GM19023 (cell line): ENCODE results near the gene CIBAR2.
"Not testable (repeated sequence)": the region's sequence is repeated elsewhere in the genome, so short reads cannot be mapped to it uniquely, and the experiment has no call there.

Experiments used
- ATAC-seq: cut with Tn5 transposase; IDR thresholded peaks from one replicate; pipeline ENCODE4 v1.9.1; 2021; ENCODE audit warnings: mild to moderate bottlenecking, moderate library complexity; ENCODE audit not compliant: unreplicated experiment

Gene CIBAR2

DNA sequence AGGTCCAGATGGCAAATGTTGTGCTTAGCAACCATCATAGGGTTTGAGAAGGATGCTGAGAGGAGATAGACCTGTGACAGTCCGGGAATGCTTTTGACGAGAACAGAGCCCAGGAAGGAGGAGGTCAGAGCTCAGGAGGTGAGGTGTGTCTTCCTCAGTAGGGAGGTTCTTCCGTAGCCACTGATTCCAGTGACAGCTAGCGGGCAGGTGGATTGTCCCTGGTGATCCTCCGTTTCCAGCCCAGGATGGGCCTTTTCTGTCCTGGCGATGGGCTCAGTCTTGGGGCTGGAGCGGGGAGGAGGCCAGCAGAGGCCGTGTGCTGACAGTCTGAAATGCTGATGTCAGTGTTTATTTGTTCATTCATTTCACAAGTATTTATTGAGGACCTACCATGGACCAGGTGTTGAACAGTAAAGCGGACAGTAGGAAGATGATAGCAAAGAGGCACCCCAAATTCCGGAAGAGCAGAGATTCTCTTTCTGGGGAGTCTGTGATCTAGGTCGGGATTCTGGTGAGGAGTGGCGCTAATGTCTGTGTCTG is 45.9 kb downstream of the CIBAR2 start:
- ATAC-seq = no peak

DNA sequence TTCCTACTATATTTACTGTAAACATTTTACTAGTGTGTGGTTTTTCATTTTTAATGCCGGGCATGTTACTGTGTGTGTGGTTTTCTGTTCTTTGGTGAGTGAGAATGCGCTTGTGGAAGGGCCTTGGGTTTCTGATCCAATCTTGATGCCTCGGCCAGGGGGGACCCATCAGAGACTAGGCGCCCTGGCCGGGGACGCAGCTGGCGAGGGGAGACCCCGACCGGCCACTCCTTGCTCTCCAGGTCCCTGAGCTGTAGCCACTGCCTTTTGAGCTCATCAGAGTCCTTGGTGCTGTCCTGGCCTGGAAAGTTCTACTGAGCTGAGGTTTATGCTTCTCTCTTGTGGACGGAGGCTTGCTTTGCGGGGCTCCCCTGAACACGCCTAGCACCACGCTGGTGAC is 47.2 kb downstream of the CIBAR2 start:
- no peak for ATAC-seq

DNA sequence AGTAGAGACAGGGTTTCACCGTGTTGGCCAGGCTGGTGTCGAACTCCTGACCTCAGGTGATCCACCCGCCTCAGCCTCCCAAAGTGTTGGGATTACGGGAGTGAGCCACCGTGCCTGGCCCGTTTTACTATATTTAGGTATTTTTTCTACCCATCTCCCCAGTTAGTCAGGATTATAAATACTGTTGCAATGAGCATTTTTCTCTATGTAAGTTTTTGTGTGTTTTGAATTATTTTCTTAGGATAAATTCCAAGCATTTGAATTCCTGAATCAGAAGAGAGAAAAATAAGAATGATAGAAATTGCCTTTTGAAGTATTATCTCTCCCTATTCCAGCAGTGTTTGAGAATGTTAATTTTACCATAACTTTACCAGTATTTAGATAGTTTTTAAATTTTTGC is 48.1 kb downstream of the CIBAR2 start:
- ATAC-seq = no peak

DNA sequence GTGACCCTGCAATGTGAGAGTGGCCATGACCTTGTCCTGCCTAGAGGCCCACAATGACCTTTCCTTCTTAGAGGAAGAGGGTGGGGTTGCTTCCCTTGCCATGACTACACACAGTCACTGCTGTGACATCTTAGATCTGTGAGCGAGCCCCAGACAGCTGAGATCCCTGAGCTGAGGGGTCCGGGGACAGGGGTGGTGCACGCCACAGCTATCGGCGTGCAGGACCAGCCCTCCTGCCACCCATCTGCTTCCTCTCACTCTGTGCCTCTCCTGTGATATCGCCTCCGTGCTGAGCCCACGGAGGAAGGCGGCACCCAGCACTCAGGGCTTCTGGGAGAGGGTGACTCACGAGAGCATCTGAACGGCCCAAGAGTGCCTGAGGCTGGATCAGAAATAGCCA is 49.4 kb downstream of the CIBAR2 start:
- no peak for ATAC-seq

DNA sequence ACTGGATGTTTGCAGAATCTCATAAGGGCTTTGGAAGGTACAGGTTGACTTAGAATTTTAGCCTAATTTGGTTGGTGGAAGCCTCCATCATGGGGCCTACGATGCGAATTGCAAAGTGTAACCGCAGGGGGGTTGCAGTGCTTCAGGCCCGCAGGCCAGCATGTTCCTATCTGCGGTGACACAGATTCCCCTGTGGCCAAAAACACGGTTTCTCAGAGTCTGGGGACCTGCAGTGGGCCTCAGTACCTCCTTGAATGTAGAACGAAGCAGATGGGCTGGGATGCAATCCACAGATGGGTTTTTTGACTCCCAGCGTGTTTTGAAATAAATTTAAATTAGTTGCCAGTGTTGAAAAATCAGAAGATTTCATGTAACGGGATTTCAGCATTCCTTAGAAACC is 49.9 kb downstream of the CIBAR2 start:
- no peak for ATAC-seq

DNA sequence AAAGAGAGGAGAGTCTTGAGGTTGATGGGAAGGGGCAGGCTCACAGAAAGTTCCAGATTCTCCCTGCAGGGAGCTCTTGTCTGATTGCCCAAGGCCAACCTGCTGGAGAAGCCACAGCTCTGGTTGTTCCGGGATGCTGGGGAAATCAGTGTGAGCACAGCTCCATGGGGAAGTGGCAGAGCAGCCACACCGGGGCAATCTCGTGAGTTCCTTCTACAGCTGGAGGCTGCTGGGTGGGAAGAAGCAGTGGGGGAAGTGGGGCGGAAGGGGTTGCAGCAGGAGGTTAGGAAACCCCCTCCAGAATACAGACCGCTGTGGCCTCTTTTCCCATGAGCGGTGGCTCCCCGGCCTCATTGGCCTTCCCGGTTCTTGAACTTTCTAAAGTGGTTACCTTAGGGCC is 50.7 kb downstream of the CIBAR2 start:
- no peak for ATAC-seq

DNA sequence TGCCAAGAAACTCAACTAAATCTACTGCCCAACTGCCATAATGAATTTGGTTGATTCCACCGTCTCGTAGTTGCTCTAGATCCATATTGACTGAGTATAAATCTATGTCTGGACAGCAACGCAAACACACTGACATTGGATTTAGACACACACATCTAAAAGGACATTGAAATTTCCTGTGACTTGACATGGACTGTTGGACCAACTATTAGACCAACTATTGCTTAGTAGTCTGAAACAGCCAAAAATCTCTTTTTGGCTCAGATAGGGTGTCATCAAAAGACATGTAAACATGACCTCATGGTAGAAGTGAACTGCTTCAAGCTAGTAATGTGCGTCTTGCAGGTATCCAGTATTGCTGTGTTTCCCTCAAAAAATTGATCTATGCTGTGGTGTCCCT is 53.4 kb downstream of the CIBAR2 start:
- no peak for ATAC-seq

DNA sequence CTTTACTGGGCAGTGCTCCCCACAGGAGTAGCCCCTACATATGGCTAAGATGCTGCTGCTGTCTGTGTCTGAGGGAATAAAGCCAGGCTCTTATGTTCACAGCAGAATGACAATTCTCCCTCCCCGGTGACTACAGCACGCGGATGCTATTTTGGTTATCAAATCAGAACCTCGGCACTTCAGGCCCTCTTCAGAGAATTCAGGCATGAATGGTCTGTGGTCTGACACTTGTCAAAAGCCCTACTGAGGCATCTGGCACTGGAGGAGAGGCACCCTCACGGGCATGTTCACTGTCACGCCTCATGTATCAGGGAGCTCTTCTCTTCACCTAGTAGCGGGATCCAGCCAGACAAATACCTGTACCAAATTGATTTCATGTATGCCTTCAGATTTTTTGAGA is 54.3 kb downstream of the CIBAR2 start:
- no peak for ATAC-seq

DNA sequence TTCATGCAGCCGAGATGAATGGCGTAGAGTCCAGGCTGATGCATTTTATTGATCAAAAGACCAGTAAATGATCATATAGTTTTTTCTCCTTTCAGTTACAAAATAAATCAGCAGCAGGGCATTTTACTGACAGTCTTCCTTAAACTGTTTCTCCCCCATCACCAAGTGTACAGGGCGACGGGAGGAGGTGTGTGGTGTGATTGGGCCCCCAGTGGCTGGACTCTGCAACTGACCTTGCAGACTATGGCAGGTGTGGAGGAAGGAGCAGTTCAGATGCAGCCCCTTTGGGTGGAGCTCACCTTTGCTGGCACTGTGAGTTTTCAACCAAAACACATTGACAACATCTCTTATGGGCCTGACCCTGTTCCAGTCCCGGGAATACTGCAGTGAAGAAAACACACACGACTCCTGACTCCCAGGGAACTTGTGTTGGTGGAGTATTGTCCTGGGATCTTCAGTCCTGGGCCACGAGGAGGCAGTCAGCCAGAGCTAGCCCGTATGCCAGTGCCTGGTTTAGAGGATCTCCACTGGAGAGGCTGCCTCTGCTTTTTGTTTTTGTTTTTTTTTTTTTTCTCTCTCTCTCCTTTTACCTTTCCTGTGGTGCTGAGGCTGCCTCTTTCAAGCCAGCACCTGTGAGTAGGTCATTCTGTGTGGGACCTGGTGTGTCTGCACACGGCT is 54.9 kb downstream of the CIBAR2 start:
- no peak for ATAC-seq

DNA sequence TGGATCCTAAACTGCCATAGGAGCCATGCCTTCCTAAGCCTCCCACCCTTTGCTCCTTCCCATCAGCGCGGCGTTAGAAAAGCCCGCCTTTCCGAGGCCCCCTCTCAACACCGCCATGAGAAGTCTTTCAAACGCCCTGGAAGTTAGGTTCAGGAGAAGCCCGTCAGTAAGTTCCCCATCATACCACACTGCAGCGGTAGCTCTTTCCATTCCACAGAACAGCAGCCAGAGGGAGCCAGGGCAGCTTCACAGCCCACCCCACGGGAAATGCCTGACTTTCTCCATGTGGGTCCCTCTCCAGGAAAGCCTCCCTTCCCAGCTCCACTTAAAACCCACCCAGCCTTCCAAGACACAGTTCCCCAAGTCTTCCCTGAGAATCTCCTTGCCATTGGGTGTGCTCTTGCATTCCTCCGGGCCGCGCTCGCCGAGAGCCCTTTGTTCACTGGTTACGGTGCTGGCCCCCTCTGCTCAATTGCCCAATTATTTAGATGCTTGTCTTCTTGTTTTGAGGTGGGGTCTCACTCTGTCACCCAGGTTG is 56.0 kb downstream of the CIBAR2 start:
- no peak for ATAC-seq

DNA sequence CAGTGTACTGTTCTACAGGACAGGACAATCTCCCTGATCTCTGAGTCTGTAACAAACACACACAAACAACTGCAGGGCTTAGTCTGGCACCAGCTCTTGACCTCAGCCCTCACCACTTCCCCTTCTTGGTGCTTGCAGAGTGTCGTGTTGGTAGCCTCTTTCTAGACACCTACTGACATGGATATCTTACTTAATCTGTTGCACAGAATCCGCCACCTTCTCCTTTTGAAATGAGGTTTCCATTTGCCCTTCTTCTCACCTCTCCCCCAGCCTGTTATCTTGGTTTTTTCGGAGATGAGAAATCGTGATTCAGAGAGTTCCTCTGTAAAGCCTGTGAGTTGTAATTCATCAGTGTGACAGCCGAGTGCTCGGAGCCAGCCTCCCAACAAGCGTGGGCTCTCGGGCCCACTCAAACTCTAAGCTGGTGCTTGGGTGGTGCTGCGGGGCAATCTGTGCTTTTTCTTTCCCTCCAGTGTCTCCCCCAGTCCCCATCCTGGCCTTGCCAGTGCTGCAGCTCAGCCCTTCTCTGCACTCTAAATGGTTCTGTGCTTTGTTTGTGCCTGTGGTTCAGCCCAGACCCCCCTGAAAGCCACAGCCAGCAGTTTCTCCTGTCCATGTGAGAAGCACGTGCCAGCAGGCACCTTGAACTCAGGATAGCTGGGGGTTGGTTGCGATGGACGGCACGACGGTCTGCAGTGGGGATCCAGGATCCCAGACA is 56.6 kb downstream of the CIBAR2 start:
- peak; percentile 80 for ATAC-seq

DNA sequence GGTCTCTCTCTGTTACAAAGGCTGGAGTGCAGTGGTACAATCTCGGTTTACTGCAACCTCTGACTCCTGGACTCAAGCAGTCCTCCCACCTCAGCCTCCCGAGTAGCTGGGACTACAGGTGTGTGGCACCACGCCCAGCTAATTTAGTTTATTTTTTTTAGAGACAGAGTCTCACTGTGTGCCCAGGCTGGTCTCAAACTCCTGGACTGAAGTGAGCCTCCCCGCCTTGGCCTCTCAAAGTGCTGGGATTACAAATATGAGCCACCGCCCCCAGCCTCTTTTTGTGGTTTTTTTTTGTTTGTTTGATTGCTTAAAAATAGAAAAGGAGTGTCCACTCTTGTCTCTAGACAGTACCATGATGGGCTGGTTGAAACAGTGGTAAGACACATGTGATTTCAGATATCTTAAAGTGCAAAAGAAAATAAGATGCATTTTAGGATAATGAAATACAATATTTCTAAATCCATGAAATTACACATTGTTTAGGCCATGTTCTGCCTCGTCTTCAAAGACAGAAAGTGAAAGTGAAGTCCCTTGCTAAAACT is 57.3 kb downstream of the CIBAR2 start:
- no peak for ATAC-seq

DNA sequence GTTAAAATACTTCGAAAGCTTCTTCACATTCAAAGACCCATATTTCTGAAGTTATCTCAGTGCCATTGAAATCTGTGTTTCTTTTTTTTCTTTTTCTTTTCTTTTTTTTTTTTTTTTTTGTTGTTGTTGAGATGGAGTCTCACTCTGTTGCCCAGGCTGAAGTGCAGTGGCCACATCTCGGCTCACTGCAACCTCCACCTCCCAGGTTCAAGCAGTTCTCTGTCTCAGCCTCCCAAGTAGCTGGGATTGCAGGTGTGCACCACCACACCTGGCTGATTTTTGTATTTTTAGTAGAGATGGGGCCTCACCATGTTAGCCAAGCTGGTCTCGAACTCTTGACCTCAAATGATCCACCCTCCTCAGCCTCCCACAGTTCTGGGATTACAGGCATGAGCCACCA is 58.0 kb downstream of the CIBAR2 start:
- not testable (repeated sequence) for ATAC-seq

DNA sequence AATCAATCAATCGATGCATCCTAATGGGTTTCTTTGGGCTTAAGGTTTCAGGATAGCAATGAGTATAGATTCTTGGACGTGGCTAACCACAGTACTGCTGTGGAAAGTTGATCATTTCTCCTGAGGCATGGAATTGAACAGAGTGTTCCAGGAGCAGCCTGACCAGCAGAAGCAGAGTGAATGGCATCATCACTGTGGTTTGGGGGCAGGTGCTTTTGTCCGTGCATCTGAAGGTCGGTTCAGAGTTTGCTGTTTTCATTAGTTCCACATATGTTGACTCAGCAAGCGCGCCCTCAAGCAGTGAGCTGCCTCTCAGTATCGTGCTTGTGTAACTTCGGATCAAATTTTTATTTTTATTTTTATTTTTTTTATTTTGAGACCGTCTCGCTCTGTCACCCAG is 59.7 kb downstream of the CIBAR2 start:
- ATAC-seq = no peak

DNA sequence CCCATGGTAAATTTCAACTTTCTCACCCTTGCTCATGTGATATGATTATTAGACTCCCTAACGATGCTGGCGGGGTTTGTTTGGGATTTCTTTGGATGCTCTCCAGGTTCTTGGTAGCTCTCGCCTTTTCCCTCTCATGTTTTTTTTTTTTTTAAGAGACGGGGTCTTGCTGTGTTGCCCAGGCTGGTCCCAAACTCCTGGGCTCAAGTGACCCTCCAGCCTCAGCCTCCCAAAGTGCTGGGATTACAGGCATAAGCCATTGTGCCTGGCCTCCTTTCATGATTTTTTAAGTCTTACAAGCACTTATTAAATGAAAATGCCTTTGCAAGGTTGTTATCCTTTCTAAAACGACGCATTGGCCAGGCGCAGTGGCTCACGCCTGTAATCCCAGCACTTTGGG is 60.6 kb downstream of the CIBAR2 start:
- ATAC-seq = no peak

DNA sequence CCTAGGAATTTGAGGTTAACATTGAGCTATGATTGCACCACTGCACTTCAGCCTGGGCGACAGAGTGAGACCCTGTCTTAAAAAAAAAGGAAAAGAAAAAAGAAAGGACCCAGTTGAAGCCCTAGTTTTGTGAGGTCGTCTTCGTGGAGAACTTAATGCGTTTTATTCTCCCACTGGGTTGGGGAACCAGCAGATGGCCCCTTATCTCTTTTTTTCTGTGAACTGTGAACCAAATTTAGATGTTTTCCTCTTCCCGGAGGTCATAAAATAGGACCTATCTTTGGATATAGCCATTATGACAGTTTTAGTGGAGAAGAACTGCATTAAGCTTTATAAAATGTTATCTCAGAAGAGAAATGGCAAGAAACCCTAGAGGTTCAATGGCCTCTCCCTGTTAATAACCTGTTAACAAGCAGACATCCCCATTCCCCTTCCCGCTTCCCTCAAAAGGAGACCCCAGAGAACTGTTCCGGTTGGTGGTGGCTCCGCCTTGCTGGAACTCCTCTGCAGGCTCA is 61.1 kb downstream of the CIBAR2 start:
- ATAC-seq = no peak

DNA sequence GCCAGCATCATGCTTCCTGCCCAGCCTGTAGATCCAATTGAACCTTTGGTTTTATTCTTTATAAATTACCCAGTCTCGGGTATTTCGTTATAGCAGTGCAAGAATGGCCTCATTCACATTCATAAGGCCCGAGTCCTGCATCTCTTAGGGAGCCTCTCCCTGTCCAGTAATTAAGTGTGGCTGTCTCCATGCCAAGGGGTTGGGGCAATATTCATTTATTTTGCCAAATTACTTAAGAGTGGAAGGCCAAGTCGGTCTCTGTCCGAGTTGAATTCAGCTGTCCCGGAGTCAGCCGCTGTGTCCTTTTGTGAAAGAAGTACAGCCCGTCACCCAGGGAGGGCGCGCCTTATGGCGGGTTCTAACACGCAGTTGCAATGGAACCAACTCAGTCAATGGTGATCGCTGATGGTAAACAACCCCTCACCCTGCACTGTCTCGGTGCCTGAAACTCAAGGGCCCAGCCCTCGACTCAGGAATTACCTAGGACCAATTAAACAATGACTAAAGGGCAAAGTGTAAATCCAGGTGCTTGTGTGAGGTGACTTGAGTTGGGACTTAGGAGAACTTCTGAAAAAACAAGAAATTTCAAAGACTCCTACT is 62.5 kb downstream of the CIBAR2 start:
- ATAC-seq = no peak

DNA sequence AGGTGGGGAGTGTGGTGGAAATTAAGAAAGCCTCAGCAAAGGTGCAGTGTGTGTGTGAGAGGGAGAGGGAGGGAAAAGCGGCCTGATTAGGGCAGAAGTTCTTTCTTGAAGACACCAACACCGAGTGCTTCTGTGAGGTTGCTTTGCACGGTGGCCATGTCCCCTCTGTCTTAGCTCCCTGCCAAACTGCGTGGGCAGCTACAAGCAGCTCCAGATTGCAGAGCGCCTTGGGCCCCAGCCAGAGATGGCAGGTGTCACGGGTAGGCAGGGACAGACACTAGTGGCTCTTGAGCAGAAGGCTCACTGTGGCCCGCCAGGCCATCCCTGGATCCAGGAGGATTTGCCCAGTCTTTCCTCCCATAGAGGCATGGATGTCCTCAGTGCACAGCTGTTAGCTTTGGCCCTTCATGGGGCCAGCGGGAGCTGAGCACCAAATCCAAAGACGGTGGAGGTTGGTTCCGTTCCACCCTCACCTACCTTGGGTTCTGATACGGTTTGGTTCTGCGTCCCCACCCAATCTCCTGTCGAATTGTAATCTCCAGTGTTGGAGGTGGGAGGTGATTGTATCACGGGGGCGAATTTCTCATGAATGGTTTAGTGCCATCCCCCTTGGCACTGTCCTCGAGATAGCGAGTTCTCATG is 63.2 kb downstream of the CIBAR2 start:
- no peak for ATAC-seq
